Activated CD8-positive, alpha-beta memory T cell treated with anti-CD3 and anti-CD28 coated beads, Interleukin-2, amount 50 U/mL, for 1 hour (primary cell): ENCODE data around the gene STXBP6.

ENCODE experiments used
- DNase-seq: peaks from one replicate; pipeline ENCODE4 v3.0.0-alpha.2; 2020; ENCODE audit errors: extremely low read depth

The STXBP6 gene

DNA sequence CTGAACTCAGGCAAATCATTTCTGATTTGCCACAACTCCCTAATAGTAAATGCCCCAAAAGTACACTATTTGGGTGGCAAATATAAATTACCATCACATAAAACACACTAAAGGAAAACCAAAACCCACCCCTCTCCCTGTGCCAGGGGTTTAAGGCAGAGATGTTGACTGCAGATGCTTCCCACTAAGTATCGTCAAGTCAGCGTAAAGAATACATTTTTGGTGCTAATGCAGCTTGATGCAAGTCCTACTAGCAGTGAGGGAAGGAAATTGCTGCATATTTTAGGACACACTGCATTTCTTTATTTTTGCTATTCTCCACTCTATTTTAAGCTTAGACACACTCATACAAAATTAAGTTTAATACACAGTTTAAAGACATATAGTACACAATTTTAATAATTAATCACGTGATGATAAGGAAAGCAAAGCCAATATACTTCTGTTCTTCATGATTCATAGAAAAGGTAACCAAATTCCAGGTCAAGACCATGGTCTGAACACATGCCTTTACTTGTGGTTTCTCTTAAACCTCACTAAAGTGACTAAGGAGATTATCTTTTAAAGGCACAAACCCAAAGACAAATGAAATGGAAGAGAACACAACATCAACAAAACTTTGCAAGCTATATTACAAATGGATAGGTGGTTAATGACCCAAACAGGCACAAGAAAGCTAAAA lies 162.2 kb downstream of the STXBP6 start:
- DNase-seq = no peak

- no peak for DNase-seq
These were observed 164.5 kb downstream of the STXBP6 start for GRCh38 chr14:24885410-24885913.

GRCh38 chr14:24883576-24883975 lies 166.4 kb downstream of the STXBP6 start:
- DNase-seq = no peak

- no peak for DNase-seq
These were observed 168.6 kb downstream of the STXBP6 start for GRCh38 chr14:24881116-24881893.

DNA sequence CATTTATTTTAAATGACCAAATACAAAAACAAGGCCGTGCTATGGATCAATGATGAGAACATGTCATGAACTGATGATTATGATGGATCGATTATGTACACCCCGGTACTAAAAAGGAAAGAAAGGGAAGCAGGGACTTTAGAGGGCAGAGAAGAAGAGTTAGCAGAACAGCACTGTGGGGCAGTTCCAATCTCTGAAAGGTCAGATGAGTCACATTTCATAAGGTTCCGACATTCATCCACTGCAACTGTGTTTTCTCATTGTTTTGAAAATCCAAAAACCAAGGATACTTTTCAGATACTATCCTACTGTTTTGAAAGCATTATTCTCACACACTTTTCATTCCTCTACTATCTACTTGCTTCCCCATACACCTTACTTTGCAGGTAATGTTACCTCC lies 169.3 kb downstream of the STXBP6 start:
- DNase-seq = no peak

- no peak for DNase-seq
These were observed 170.1 kb downstream of the STXBP6 start for GRCh38 chr14:24879661-24880386.

GRCh38 chr14:24876996-24877395 lies 173.0 kb downstream of the STXBP6 start:
- DNase-seq = no peak

DNA sequence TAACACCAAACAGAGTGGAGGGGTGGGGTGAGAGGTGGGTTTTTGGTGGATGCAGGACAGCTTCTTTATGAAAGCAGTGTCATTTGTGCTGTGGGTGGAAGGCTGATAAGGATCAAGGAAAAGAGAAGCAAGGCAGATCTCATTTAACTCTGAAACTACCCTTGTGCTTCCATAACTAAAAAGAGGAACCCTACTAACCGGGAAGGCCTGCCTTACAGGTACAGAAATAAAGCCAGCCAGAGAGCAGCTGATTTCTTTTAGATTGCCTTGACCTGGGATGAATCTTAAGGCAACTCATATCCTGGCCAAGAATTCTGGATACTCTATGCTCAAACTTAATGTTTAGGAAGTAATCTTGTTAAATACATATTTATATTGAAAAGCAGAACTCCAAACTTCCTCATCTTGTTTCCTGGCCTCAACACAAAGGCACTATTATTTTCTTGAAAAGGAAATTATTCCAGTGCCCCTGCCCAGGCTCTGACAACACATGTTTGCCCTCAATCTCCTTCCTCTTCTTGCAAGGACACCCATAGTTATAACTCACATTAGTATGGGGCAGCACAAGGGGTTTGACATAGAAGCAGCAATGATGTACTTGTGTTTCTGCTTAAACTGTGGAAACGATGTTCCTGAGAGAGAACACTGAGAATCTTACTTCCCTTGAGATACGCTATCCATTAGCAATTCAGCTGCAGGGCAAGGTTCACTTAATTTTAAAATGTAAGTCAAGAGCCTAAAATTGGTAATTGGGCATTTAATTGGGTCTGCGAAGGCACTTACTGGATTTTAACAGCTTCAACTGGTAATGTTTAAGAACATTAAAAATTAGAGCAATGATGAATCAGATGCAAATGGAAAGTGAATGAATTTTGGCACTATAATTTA lies 173.7 kb downstream of the STXBP6 start:
- DNase-seq = no peak

DNA sequence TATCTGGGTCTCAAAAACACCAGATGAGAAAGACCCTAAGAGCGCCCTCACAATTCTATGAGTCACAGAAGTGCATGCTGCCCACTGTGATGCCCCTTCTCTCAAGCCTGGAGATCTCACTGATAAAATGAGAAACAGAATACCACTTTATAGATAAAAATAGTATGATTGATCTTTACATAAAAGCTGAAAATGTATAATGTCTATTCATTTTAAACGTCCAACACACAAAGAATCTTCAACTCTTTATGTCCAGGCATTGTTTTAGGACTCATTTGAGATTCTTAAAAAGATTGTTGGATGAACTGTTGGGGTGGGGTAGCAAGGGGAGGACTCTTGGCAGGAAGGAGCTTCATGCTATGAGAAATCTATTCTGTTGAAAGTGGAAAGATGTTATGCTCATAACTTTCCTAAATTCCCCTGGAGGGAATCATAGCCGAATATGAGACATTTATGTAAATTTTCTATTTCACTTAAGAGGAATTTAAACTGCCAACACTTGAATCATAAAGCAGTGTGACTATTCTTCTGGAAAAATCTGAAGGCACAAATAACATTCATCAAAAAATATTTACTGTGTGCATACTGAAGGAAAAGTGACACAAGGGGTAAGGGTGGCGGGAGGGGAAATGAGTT lies 174.6 kb downstream of the STXBP6 start:
- DNase-seq = no peak

GRCh38 chr14:24874514-24875202 lies 175.3 kb downstream of the STXBP6 start:
- no peak for DNase-seq

- no peak for DNase-seq
These were observed 176.4 kb downstream of the STXBP6 start for GRCh38 chr14:24873551-24873950.

DNA sequence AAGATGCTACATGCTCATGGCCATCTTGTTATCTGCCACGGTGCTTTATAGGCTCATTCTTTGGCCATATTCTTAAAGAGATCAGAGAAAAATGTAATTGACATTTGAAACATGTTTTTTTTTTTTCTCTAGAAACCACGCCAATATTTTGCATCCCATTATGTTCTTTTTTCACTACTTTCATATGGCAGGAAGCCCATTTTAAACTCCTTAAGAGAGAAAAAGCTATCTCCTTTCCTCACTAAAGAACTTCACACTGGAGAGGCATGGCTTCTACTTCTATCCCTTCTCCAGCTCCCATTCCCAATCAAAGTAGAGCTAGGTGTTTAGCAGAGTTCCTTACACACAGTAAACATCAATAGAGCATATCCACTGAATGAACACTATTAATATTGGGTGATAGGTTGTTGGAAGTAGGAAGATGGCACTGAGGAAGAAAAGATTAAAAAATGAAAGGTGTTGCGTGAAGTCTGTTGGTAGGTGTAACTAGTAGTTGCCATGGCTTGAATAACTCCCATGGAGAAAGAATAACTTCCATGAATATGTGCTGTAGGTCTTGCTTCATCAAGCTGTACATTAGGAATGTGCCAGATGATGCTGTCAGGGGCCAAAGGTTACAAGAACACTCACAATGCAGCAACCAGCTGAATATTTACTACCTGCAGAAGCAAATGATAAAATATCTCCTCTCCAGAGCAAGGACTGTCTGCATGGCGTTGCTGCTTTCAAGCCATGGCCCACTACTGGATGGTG lies 178.8 kb downstream of the STXBP6 start:
- no peak for DNase-seq

- no peak for DNase-seq
These were observed 181.6 kb downstream of the STXBP6 start for GRCh38 chr14:24868389-24868788.

- no peak for DNase-seq
These were observed 183.8 kb downstream of the STXBP6 start for GRCh38 chr14:24866067-24866639.

- DNase-seq = no peak
These were observed 185.8 kb downstream of the STXBP6 start for GRCh38 chr14:24863968-24864684.

GRCh38 chr14:24861083-24861630 lies 188.8 kb downstream of the STXBP6 start:
- DNase-seq = no peak

GRCh38 chr14:24859559-24859958 lies 190.4 kb downstream of the STXBP6 start:
- DNase-seq = no peak

- no peak for DNase-seq
These were observed 191.3 kb downstream of the STXBP6 start for GRCh38 chr14:24858684-24859083.
